Left colon (tissue), 2 donors: Measurements from ENCODE around the gene HK1. TPM values are rescaled to one million over a fixed set of nuclear protein-coding genes. Genes with fewer than 3 reads are reported as not detected.

Source experiments
- ATAC-seq: fragments of 200-7000 bp; cut with Tn5 transposase; one replicate; pipeline ENCODE4 v1.9.1; 2020; ENCODE audit warnings: mild to moderate bottlenecking, moderate library complexity
- DNase-seq, 2 donors: peaks; one replicate each; pipeline ENCODE4 v3.0.0-alpha.2; 2020
- intact Hi-C, 2 donors: fragments of 100-400 bp; cut with DNase I in 1 of 2; cut with micrococcal nuclease in 1 of 2; formaldehyde crosslinking; loops; one replicate each; pipeline versions ENCODE4 v1.11.2 to v1.14.0; 2022; cut with DNase I, micrococcal nuclease
- long read RNA-seq: library from polyadenylated mRNA; unstranded; transcript quantifications from one replicate; pipeline ENCODE4 v2.0.0, GENCODE V29; 2021
- total RNA-seq, 2 donors: library from RNA; stranded (reverse); fragmentation: NEBNext Ultra II Directional; extraction: Animal tissue kit (Norgen Biotek cat#: 25700); gene quantifications; one replicate each; pipeline ENCODE4 v1.2.1, GENCODE V29; 2021
- donor health status: DM: no; HTN: no; CAD: no.
- donor health status: DM: yes; HTN: yes; CAD: no.

HK1 gene
- total RNA-seq, result 10 to 100 TPM; 64.1 to 90.4 TPM
- long read RNA-seq, transcript HK1-202 (18 exons, 3,605 nt), result major isoform, 158 of 230 reads
- long read RNA-seq, partial matches to known transcripts, result 47 of 230 reads
- long read RNA-seq, other reads (novel, unspliced or antisense), result 25 of 230 reads

- intact Hi-C loops, result no loop called here
- no peak for ATAC-seq
These were observed at the start of gene HK1 for GRCh38 chr10:69278446-69278963. Gene HK1 (plus strand): TSS chr10:69278496.

GRCh38 chr10:69229616-69229916 lies 48.7 kb upstream of the HK1 start:
- ATAC-seq (no peak), DNase-seq (no peak)
- intact Hi-C loops, result no loop called here

More at GRCh38 chr10:69278446-69278963, at the start of gene HK1:
- no peak for DNase-seq

GRCh38 chr10:69230128-69230527 lies 48.2 kb upstream of the HK1 start:
- ATAC-seq (no peak), DNase-seq (no peak)
- intact Hi-C loops, result loop anchor here in 1 of 2 donors (10.0 kb wide), 1 partner anchor 285 kb away; no protein-coding TSS in a partner anchor

GRCh38 chr10:69232252-69232651 lies 46.0 kb upstream of the HK1 start:
- no peak for DNase-seq
- ATAC-seq, result peak; percentile 20
- intact Hi-C loops, result loop anchor here in 1 of 2 donors (10.0 kb wide), 1 partner anchor 283 kb away; no protein-coding TSS in a partner anchor

- ATAC-seq, result peak; percentile 78
- peak; percentile 76 to 81 for DNase-seq
- intact Hi-C loops, result loop anchor here in 1 of 2 donors (10.0 kb wide), 1 partner anchor 282 kb away; no protein-coding TSS in a partner anchor
These were observed 45.4 kb upstream of the HK1 start for GRCh38 chr10:69232736-69233480.

- intact Hi-C loops, result loop anchor here in 1 of 2 donors (10.0 kb wide), 1 partner anchor 280 kb away; no protein-coding TSS in a partner anchor
- DNase-seq, result no peak
- no peak for ATAC-seq
These were observed 43.8 kb upstream of the HK1 start for GRCh38 chr10:69234447-69234846.

- DNase-seq (peak; percentile 69 to 89), ATAC-seq (peak; percentile 79)
- intact Hi-C loops, result loop anchor here (5.0 to 10.0 kb wide), 2 partner anchors 155 to 277 kb away; no protein-coding TSS in a partner anchor
These were observed 40.7 kb upstream of the HK1 start for GRCh38 chr10:69237528-69238159.

GRCh38 chr10:69239136-69239535 lies 39.2 kb upstream of the HK1 start:
- ATAC-seq, result no peak
- intact Hi-C loops, result loop anchor here (5.0 to 10.0 kb wide), 2 partner anchors 153 to 276 kb away; no protein-coding TSS in a partner anchor
- DNase-seq, result no peak

GRCh38 chr10:69239816-69240434 lies 38.4 kb upstream of the HK1 start:
- intact Hi-C loops, result loop anchor here (5.0 to 10.0 kb wide), 2 partner anchors 152 to 275 kb away; no protein-coding TSS in a partner anchor
- DNase-seq, result no peak
- no peak for ATAC-seq

- DNase-seq, result no peak
- no peak for ATAC-seq
- intact Hi-C loops, result no loop called here
These were observed 37.8 kb upstream of the HK1 start for GRCh38 chr10:69240455-69240854.

GRCh38 chr10:69241575-69241974 lies 36.7 kb upstream of the HK1 start:
- ATAC-seq (no peak), DNase-seq (no peak)
- intact Hi-C loops, result no loop called here

- no peak for ATAC-seq
- DNase-seq, result no peak
- intact Hi-C loops, result no loop called here
These were observed 36.0 kb upstream of the HK1 start for GRCh38 chr10:69242040-69242851.

- no peak for DNase-seq
- no peak for ATAC-seq
- intact Hi-C loops, result no loop called here
These were observed 35.5 kb upstream of the HK1 start for GRCh38 chr10:69242852-69243212.

- no peak for DNase-seq
- intact Hi-C loops, result no loop called here
These were observed 34.5 kb upstream of the HK1 start for GRCh38 chr10:69243817-69244216.

GRCh38 chr10:69246036-69246435 lies 32.3 kb upstream of the HK1 start:
- DNase-seq, result no peak
- intact Hi-C loops, result no loop called here
- ATAC-seq, result no peak

More at GRCh38 chr10:69243817-69244216, 34.5 kb upstream of the HK1 start:
- ATAC-seq, result no peak

- DNase-seq (no peak), ATAC-seq (no peak)
- intact Hi-C loops, result no loop called here
These were observed 31.5 kb upstream of the HK1 start for GRCh38 chr10:69246581-69247312.

GRCh38 chr10:69247313-69247710 lies 31.0 kb upstream of the HK1 start:
- intact Hi-C loops, result no loop called here
- ATAC-seq (no peak), DNase-seq (no peak)
